ENCODE measurements around the gene CCR2. TPM values are rescaled to one million over a fixed set of nuclear protein-coding genes. Genes with fewer than 3 reads are reported as not detected.
"Not testable (repeated sequence)": the region's sequence is repeated elsewhere in the genome, so short reads cannot be mapped to it uniquely, and the experiment has no call there.

Gene CCR2
- polyA plus RNA-seq (ENCODE audit: insufficient read length), result 0.89 TPM

DNA sequence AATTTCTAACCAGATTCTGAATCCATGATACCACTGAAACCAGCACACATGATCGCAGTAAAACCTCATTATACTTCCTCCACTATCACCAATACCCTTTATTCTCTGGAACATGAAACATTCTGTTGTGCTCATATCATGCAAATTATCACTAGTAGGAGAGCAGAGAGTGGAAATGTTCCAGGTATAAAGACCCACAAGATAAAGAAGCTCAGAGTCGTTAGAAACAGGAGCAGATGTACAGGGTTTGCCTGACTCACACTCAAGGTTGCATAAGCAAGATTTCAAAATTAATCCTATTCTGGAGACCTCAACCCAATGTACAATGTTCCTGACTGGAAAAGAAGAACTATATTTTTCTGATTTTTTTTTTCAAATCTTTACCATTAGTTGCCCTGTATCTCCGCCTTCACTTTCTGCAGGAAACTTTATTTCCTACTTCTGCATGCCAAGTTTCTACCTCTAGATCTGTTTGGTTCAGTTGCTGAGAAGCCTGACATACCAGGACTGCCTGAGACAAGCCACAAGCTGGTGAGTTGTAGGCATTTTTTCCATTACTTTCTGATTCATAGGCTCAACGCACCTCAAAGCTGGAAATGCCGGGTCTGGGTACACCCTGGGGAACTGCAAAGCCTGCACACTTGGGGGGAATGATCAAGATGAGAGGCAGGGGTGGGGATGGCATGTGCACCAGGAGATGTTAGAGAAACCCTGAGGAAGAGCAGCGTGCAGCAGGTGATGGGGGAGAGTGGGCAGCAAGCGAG, at the start of gene CCR2:
CCR2 (plus strand) TSS at position 465 of the 764 bp plus-strand sequence. CDS start 3,417 bp downstream, outside the sequence.
- DNase-seq (ENCODE audit: low read depth), result no peak

DNA sequence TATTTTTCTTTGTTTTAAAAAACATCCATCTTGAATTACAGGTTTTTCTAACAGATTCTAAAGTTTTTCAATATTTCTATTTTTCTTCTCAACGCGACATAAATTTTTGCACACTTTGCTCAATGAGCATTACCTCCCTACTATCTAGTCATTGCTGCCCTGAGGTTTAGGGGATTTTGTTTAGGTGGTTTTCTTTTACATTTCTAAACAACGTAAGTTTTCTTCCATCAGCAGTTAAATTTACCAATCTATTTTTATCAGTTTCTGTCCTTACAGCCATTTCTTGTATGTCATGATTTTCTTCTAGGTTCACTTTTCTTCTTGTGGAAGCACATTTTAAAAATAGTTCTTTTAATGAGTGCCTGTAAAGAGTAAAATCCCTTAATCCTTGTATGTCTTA, 49.2 kb upstream of the CCR2 start:
- no peak for DNase-seq (ENCODE audit: low read depth)

DNA sequence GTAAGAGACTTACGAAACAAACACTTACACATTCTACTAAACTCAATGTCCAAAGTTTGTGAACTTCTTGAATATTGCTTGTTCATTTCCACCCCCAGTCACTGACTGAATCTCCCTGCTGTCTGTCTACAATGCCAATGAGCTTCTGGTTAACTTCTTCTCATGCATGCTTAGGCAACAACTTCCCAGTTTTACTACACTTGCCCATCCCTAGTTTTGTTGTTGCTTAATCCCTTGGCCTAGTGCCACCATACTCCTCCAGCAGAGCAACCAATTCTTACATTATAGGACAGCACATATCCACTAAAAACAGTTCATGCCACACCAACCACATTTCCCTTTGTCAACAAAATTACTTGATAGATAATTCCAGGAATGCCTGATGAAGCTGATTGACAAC, 40.9 kb upstream of the CCR2 start:
- DNase-seq (ENCODE audit: low read depth), result no peak

DNA sequence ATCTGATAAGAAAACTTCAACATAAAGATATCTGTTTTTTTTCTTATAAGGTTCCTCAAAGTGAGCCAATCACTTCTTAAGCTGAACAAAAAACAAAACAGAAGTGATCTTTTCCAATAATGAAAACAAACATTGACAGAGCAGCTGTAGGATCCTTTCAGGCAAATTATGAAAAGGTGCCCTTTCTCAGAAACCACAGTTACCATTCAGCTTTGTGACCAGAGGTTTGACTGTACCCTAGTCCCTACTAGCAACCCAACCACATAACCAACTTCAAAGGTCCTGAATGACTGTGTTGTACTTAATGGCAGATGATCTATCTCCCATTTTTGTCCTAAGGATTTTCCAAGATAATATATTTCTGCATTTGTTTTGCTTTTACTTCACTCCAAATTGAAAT, 39.4 kb upstream of the CCR2 start:
- no peak for DNase-seq (ENCODE audit: low read depth)

DNA sequence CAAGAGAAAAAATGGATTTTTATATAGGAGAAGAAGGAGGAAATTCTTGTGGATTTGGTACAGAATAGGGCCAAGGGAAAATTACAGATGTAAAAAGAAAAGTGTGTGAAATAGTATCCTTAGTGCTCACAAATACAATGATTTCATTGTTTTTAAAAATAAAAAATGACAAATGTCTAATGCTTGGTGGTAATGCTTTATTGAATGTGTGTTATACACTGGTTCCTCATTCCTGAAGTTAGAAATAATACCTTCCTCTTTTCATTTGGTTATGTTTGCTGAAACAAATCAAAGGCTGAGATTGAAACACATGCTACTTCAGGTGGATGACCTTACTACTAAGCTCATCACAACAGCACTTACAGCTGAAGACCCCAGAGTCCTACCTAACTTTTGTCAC, 37.7 kb upstream of the CCR2 start:
- DNase-seq (ENCODE audit: low read depth), result no peak

DNA sequence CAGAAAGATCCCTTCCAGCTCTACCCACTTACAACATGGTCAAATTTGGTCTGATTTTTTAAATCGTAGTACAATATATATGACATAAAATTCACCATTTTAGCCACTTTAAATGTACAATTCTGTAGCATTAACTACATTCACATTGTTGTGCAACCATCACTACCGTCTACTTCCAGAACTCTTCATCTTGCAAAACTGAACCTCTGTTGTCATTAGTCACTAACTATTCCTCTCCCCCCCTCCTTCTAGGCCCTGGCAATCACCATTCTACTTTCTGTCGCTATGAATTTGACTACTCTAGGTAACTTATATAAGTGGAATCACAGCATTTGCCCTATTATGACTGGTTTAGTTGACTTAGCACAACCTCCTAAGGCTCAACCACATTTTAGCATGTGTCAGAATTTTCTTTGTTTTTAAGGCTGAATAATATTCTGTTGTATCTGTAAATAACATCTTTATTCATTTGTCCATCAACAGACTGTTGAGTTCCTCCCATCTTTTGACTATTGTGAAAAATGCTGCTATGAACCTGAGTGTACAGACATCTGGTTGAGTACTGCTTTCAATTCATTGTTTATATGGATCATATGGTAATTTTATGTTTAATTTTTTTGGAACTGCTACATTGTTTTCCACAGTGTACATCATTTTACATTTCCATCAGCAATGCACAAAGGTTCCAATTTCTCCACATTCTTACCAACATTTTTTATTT, 35.5 kb upstream of the CCR2 start:
- DNase-seq (ENCODE audit: low read depth), result no peak

DNA sequence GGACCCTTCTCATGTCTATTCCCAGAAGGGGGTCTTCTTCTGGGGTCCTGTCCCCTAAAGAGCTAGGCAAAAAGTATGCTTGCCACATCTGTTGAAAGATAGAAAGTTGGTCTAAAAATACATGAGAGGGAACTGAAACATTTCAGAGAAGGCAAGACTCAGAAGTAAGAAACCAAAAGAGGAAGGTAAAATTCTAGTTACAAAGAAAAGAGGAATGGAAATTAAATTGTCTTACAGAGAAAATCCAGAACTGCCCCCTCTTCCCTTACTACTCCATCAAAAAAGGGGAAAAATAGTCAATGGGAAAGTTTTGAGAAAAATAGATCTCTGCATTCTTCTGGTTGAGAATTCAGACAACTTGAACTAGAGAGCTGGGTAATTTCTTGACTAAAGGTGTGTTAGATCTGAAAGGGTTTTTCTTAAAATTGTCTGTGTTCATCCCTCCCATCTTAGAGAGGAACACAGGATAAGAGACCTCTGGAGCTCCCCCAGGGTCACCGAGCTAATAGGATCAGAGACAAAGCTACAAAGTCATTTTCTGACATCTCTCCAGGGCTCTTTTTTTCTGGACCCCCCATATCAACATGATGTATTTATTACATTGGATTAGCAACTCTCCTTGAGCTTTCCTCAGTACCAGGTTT, 32.3 kb upstream of the CCR2 start:
- DNase-seq (ENCODE audit: low read depth), result no peak

DNA sequence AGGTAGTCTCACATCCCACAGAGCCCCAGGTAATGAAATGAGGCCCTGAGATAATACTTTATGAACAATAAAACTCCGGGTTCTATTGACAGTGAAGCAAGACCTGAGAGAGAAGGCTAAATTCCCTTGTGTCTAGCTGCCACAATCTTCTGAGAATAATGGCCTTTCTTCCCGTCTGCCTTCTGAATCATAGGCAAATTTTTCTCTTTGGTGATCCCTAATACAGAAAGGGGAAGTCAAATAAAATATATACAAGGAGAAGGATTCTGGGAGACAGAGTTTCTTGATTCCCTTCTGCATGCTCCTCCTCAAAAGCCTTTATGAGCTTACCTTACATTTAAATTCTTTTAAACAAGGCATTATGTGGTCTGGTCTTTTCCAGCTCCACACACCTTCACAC, 29.9 kb upstream of the CCR2 start:
- no peak for DNase-seq (ENCODE audit: low read depth)

DNA sequence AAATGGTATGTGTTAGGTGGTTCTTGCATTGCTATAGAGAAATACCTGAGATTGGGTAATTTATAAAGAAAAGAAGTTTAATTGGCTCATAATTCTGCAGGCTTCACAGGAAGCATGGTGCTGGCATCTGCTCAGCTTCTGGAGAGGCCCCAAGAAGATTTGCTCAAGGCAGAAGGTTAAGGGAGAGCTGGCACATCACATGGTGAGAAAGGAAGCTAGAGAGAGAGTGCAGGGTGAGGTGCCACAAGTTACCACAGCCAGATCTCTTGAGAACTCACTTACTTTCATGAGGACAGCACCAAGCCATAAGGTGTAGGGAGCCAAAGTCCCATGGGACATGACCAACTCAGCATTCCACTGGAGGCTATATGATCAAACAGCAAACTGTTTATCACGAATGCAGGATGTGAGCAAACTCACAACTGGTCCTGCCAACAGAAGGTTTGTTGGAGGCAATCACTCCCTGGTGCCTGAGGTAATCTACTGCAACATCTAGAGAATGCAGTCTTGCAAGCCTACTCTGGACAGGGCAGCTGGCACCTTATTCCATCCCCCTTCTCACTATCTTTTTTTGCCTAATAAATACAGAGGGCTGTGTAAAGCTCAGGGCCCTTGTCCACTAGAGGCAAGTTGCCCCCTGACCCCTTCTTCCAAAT, 28.1 kb upstream of the CCR2 start:
- no peak for DNase-seq (ENCODE audit: low read depth)

DNA sequence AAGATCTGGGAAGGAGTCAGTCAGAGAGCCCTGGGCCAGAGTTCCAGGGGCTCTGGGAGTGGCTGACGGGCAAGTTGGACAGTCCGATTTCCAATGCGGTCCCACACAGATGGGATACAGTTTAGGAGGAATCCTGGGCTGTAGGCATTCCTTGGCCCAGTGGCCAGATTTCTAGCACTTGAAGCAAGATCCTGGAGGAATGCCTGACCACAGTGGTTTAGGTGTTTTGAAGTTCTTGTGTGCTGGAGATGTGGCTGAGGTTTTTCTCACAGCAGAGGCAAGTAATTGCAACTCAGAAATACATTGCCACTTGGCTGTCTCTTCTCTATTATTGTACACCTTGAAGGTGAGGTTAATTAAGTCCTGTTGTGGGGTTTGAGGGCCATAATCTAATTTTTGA, 23.2 kb upstream of the CCR2 start:
- DNase-seq (ENCODE audit: low read depth), result not testable (repeated sequence)

DNA sequence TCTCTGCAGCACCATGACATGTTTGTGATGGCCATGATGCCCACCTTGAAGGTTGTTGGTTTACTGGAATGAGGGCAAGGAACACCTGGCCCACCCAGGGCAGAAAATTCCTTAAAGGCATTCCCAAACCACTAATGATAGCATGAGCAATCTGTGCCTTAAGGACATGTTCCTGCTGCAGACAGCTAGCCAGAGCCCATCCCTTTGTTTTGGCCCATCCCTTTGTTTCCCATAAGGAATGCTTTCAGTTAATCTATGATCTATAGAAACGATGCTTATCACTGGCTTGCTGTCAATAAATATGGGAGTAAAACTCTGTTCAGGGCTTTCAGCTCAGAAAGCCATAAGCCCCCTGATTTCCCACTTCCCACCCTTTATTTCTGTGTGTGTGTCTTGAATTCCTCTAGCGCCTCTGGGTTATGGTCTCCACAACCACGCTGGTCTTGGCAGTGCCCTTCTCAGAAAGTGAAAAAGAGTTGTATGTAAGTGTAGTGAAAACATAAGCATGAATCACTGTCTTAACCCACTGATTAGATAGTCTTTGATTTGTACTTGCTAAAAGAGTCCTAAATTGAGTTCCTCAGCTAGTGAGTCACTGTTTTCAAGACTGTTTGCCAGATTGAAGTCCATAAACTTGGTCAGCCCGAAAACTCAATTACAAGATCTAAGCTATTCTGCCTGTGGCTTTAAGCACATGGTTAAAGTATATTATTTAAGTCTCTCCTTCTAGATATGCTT, 19.0 kb upstream of the CCR2 start:
- no peak for DNase-seq (ENCODE audit: low read depth)

DNA sequence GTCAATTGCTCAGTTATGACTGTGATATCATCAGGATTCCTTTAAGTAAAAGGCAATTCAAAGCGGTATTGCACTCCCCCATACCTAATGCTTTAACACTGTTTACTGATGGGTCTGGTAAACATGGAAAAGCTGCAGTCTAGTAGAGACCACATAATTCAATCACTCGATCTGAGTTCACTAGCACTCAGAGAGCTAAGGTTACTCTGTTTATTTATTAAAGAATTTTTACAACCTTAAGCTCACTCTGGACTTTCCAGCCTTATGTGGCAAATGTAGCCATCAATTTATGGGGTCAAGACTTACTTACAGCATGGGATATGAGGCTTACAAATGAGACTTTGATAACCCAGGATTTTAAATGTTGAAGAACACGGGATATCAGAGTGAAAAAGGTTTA, 18.4 kb upstream of the CCR2 start:
- no peak for DNase-seq (ENCODE audit: low read depth)

DNA sequence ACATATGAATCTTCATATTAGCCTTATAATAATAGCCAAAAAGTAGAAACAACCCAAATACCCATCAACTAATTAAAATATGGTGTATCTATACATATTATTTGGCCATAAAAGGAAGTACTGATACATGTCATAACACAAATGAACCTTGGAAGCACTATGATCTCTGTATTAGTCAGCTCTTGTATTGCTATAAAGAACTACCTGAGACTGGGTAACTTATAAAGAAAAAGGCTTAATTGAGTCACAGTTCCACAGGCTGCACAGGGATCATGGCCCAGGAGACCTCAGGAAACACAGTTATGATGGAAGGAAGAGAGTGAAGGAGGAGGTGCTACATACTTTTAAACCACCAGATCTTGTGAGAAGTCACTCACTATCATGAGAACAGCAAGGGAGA, 16.0 kb upstream of the CCR2 start:
- DNase-seq (ENCODE audit: low read depth), result no peak

DNA sequence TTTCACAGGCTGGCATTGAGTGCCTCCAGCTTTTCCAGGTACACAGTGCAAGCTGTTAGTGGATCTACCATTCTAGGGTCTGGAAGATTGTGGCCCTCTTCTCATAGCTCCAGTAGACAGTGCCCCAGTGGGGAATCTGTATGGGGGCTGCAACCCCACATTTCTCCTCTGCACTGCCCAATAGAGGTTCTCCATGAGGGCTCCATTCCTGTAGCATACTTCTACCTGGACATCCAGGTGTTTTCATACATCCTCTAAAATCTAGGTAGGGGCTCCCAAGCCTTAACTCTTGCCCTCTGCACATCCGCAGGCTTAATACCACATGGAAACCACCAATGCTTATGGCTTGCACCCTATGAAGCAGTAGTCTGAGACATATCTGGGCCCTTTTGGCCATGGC, 15.1 kb upstream of the CCR2 start:
- DNase-seq (ENCODE audit: low read depth), result no peak

DNA sequence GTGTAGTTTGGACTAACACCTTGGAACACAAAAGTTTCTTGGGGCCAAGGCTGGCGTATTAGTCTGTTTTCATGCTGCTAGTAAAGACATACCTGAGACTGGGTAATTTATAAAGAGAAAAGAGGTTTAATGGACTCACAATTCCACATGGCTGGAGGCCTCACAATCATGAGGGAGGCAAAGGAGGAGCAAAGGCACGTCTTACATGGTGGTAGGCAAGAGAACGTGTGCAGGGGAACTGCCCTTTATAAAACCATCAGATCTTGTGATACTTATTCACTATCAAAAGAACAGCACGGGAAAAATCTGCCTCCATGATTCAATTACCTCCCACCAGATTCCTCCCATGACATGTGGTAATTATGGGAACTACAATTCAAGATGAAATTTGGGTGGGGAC, 9.4 kb upstream of the CCR2 start:
- DNase-seq (ENCODE audit: low read depth), result no peak

DNA sequence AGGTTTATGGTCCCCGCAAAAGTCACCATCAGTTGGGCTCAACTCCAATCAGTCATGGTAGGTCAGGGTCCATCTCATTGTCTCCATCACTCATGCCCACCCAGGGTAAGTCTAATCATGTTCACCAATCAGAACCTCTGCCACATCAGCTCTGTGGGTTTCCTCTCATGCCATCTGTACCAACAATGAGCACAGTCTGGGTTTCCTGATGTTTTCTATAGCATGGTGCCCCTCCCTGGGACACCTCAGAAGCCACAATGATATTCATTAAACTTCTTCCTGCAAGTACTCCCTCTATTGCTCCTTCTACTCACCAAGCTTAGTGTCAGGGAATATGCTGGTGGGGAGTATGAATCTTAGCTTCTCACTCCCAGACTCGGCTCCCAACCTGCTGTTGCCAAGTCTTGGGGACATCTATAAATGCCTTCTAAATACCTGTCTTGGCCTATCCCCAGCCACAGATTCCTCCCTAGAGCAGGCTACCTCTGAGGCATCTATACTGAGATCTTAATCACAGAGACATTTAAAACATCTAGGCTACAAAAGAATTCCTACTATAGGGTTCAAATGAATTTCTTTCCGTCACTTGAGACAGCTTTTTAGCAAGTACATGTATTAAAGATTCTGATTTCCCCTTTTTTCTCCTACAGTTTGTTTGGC, 5.0 kb upstream of the CCR2 start:
- no peak for DNase-seq (ENCODE audit: low read depth)

DNA sequence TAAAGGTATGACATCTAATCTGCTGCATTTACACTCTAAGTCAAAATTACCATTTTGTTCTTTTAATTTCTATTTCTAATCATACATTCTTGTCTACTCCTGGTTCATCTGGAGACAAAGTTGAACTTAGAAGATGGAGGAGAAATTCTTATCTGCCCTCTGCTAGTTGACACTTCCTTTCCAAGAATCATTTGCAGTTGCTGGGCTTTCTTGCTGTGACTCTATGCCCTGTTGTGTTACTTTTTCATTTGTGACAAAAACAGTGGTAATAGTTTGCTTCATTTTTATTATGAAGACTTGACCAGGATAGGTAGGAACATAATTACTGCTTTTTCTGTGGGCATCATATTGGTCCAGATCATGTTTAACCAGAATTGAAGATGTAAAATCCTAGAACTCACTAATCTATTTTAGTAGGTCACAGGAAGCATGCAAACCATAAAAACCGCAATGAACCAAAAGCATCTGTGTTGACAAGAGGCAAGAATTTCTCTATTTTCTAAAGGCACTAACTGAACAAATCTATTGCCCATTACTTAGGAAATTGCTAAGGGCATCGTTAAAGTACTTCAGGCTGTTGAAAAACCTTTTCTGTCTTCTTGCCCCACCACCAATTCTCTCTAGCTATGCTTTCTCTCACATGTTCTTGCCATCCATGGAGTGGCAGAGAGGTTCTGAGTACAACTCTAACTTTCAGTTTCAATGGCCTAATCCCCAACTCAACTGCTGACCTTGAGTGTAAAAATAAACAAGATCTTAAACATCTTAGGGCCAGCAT, 4.2 kb upstream of the CCR2 start:
- no peak for DNase-seq (ENCODE audit: low read depth)

DNA sequence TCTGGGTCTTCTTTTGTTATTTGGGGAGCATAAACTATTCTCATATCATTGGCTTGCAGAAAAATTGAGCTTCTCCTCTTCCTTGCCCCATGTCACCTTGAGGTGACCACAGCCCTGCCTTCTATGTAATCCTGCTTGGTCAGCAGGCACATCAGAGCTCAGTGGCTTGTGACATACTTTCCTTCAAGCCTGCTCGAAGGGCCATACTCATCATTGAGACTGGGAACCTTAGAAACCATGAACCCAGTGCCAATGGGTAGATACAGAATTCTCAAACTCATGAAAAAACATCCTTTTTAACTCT, 3.7 kb upstream of the CCR2 start:
- no peak for DNase-seq (ENCODE audit: low read depth)

DNA sequence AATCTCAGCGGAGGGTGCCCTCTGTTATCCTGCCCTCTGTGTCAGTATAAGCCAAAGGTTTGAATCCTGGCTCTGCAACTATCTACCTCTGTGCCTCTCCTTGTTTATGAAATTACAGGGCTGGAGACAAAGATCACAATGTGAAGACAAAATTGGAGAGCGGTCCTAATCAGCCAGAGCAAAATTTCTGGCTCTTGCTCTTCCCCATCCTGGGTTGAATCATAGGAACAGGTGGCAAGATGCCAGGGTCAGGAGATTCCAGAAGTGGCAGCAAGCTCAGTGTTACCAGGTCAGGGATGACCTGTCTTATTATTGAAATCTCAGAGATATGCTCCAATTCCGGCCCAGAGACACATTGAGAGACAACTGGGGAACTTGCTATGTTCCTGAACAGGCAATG, 2.3 kb upstream of the CCR2 start:
- no peak for DNase-seq (ENCODE audit: low read depth)

DNA sequence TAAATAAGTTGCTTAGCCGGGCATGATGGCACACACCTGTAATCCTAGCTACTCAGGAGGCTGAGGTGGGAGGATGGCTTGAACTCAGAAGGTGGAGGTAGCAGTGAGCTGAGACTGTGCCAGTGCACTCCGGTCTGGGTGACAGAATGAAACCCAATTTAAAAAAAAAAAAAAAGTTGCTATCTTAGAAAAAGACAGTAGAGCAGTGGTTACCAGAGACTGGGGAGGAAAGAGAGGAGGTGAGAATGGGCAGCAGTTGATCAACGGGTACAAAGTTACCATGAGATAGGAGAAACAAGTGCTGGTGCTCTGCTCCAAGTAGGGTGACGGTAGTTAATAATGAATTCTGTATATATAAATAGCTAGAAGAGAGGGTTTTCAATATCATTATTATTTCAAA, 821 bp upstream of the CCR2 start:
- DNase-seq (ENCODE audit: low read depth), result no peak

DNA sequence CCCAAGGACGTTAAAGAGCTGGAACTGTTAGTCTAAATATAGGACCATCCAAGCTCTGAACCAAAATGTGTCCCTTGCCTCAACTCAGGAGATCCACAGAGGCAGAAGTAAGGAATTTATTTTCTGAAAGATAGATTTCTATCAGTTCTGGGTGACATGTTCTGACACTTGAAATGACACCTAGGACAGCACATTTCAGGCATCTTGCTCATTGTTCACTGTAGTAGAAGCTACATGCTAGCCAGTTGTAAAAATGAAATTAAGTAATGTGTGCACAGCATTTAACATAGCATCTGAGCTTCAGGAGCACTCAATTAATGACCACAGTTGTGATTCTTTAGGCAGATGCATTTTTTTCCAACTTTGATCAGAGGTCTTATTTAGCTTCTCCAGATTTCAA, 567 bp downstream of the CCR2 start:
- DNase-seq (ENCODE audit: low read depth), result no peak
